ENCODE measurements around the gene PIBF1. TPM values are rescaled to one million over a fixed set of nuclear protein-coding genes. Genes with fewer than 3 reads are reported as not detected.

The PIBF1 gene
- total RNA-seq, 5 donors from 2014 or later (not counting 1 experiment from before 2014, with no cell fraction given), result 29.4 to 36.5 (median 34.8) TPM

DNA sequence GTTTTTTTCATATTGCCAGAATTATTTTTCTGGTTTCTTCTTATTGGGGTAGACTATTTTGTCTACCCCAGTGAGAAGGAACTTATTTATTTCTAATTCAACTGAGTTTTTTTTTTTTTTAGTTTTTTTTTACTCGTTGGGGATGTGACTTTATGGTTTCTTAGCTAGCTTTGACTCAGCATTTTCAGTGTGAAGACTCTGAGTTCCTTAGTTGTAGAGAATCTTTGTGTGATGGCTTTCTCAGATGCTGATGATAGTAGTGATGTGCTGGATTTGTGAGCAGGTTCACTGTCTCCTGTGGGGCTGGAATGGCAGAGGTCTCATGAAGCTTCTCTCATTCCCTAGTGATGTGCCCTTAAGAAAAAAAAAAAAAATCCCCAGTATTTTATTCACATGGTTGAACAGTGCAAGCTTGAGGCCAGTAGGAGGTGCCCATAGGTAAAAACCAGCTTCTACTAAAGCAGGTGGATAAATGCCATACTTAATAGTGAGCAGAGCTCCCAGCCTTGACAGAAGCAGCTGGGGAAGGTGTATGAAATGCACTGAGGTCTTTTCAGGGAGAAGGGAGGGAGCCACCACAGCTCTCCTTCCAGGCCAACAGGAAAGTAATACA lies 170.7 kb downstream of the PIBF1 start:
- Mint-ChIP-seq H3K27ac (no peak overlapping the region), H3K27me3 (no peaks in the 10 kb centered on the region), H3K4me3 (no peak overlapping the region), H3K9me3 (peaks cover 0 to 7% (median 0%) of the 10 kb centered on the region in 3 donors), H3K36me3 (peaks cover 68% of the 10 kb centered on the region), H3K4me1 (no peaks in the 10 kb centered on the region)
- ATAC-seq (replicated peaks in 1 of 4) (no peak), DNase-seq (no peak)
- H3K27me3 ChIP-seq (replicated peaks in 1 of 2; ENCODE audit: control insufficient read depth in 2 of 2, extremely low read depth in 1 of 2, insufficient read depth in 2 of 2, low read length in 1 of 2), result no peaks in the 10 kb centered on the region
- WGBS (ENCODE audit: insufficient coverage), result no CpG with 5 or more reads among the region's 1 CpG
- ChIA-PET CTCF (interaction anchor here in 1 of 2 donors (0.6 kb wide), 1 partner anchor 733 kb away, joined by 4 read pairs; no protein-coding TSS in a partner anchor), POLR2A (interaction anchor here in 1 of 2 donors (0.6 kb wide), 1 partner anchor 965 kb away, joined by 4 read pairs; no protein-coding TSS in a partner anchor)
- H3K27ac ChIP-seq (ENCODE audit: low read length), result no peak overlapping the region
- no peaks in the 10 kb centered on the region for H3K4me1 ChIP-seq (ENCODE audit: control insufficient read depth in 1 of 2, extremely low read depth in 1 of 2, insufficient read depth in 2 of 2, low read length in 2 of 2)
- H3K9me3 ChIP-seq, result no peaks in the 10 kb centered on the region
- peaks cover 4 to 7% of the 10 kb centered on the region in 2 donors for H3K36me3 ChIP-seq (ENCODE audit: control insufficient read depth in 2 of 2, extremely low read depth in 1 of 2, insufficient read depth in 1 of 2, low read length in 1 of 2)
- H3K4me3 ChIP-seq (ENCODE audit: control insufficient read depth in 1 of 2, extremely low read depth in 1 of 2, low read length in 1 of 2), result no peak overlapping the region

DNA sequence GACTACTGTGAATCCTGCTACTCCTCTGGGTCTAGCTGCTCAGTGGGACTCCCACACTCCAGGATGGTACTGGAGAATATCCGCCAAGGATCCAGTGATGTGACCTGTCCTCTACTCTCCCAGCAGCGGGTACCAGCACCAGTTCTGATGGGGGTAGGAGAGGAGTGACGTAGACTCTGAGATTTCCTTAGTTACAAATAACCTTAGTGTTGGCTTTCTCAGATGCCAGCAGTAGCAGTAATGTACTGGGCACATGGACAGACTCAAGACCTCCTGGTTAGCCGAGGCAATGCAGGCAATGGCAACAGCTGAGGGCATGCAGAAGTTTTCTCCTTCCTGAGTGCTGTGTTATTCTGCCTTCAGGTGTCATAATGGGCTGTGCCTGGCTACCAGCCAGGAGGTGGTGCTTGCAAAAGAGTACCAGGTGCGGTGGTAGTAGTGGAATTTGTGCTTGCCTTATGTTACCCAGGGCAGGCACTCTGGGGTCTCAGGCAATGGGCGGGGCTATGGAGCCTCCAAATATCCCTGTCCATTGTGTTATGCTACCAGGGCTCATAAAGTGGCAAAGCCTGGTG lies 171.5 kb downstream of the PIBF1 start:
- ChIA-PET CTCF (no interaction called here), POLR2A (interaction anchor here in 1 of 2 donors (0.6 kb wide), 1 partner anchor 552 kb away, joined by 3 read pairs; no protein-coding TSS in a partner anchor)
- no peaks in the 10 kb centered on the region for H3K27me3 ChIP-seq (replicated peaks in 1 of 2; ENCODE audit: control insufficient read depth in 2 of 2, extremely low read depth in 1 of 2, insufficient read depth in 2 of 2, low read length in 1 of 2)
- H3K27me3 Mint-ChIP-seq, result no peaks in the 10 kb centered on the region
- no peaks in the 10 kb centered on the region for H3K4me1 ChIP-seq (ENCODE audit: control insufficient read depth in 1 of 2, extremely low read depth in 1 of 2, insufficient read depth in 2 of 2, low read length in 2 of 2)
- peaks cover 0 to 7% (median 0%) of the 10 kb centered on the region in 3 donors for H3K9me3 Mint-ChIP-seq
- 97% methylated on average over 4 of the region's 6 CpGs for WGBS (ENCODE audit: insufficient coverage)
- H3K4me1 Mint-ChIP-seq, result no peaks in the 10 kb centered on the region
- no peak for ATAC-seq (replicated peaks in 1 of 4)
- no peak overlapping the region for H3K27ac Mint-ChIP-seq
- DNase-seq, result no peak
- no peak overlapping the region for H3K4me3 ChIP-seq (ENCODE audit: control insufficient read depth in 1 of 2, extremely low read depth in 1 of 2, low read length in 1 of 2)
- H3K4me3 Mint-ChIP-seq, result no peak overlapping the region
- H3K9me3 ChIP-seq, result no peaks in the 10 kb centered on the region
- H3K36me3 ChIP-seq (ENCODE audit: control insufficient read depth in 2 of 2, extremely low read depth in 1 of 2, insufficient read depth in 1 of 2, low read length in 1 of 2), result peaks cover 4 to 6% of the 10 kb centered on the region in 2 donors
- no peak overlapping the region for H3K27ac ChIP-seq (ENCODE audit: low read length)
- H3K36me3 Mint-ChIP-seq, result peaks cover 64% of the 10 kb centered on the region

DNA sequence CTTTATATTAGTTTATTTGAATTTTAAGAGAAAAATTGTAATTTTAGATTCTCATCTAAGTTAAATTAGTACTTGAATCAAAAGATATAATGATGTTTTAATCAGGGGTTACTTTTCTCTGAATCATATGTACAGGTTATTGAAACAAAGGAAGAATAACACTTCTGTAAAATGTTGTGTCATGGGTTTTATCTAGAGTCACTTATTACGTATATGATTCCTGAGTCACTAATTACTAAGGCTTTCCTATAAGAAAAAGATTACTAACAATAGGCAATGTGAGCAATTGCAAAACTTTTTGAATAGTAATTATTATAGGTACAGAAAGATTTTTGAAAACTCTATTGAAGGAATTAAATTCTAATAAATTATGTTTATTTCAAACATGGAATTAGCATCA lies 177.7 kb downstream of the PIBF1 start:
- Histone ChIP-seq H3K4me3 (ENCODE audit: control insufficient read depth in 1 of 2, extremely low read depth in 1 of 2, low read length in 1 of 2) (no peak overlapping the region), H3K36me3 (ENCODE audit: control insufficient read depth in 2 of 2, extremely low read depth in 1 of 2, insufficient read depth in 1 of 2, low read length in 1 of 2) (peaks cover 0 to 4% of the 10 kb centered on the region in 2 donors), H3K27ac (ENCODE audit: low read length) (no peak overlapping the region), H3K27me3 (replicated peaks in 1 of 2; ENCODE audit: control insufficient read depth in 2 of 2, extremely low read depth in 1 of 2, insufficient read depth in 2 of 2, low read length in 1 of 2) (no peaks in the 10 kb centered on the region), H3K9me3 (no peaks in the 10 kb centered on the region), H3K4me1 (ENCODE audit: control insufficient read depth in 1 of 2, extremely low read depth in 1 of 2, insufficient read depth in 2 of 2, low read length in 2 of 2) (no peaks in the 10 kb centered on the region)
- Mint-ChIP-seq H3K27ac (no peak overlapping the region), H3K4me3 (no peak overlapping the region), H3K9me3 (peaks cover 0 to 7% (median 0%) of the 10 kb centered on the region in 3 donors), H3K4me1 (peaks cover 0 to 3% (median 0%) of the 10 kb centered on the region in 3 donors), H3K27me3 (no peaks in the 10 kb centered on the region), H3K36me3 (peaks cover 40% of the 10 kb centered on the region)
- no CpG with 5 or more reads among the region's 1 CpG for WGBS (ENCODE audit: insufficient coverage)
- ATAC-seq (replicated peaks in 1 of 4) (no peak), DNase-seq (no peak)
- CTCF ChIA-PET, result no interaction called here
- POLR2A ChIA-PET, result no interaction called here

DNA sequence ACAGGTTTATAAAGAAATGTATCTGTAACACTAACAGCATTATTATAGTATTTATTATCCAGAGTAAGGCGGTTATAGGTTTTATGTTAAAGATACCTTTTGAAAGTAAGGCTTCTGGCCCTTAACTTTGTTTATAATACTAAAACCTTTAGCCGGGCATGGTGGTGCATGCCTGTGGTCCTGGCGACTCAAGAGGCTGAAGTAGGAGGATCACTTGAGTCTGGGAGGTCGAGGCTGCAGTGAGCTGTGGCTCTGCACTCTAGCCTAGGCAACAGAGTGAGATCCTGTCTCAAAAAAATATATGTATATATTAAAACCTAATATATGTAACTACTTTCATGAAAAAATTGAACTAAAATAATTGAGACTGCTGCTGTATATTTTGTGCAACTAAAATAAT lies 178.2 kb downstream of the PIBF1 start:
- no CpG with 5 or more reads among the region's 4 CpGs for WGBS (ENCODE audit: insufficient coverage)
- Histone ChIP-seq H3K27me3 (replicated peaks in 1 of 2; ENCODE audit: control insufficient read depth in 2 of 2, extremely low read depth in 1 of 2, insufficient read depth in 2 of 2, low read length in 1 of 2) (no peaks in the 10 kb centered on the region), H3K4me1 (ENCODE audit: control insufficient read depth in 1 of 2, extremely low read depth in 1 of 2, insufficient read depth in 2 of 2, low read length in 2 of 2) (no peaks in the 10 kb centered on the region), H3K27ac (ENCODE audit: low read length) (no peak overlapping the region), H3K36me3 (ENCODE audit: control insufficient read depth in 2 of 2, extremely low read depth in 1 of 2, insufficient read depth in 1 of 2, low read length in 1 of 2) (peaks cover 0 to 4% of the 10 kb centered on the region in 2 donors), H3K4me3 (ENCODE audit: control insufficient read depth in 1 of 2, extremely low read depth in 1 of 2, low read length in 1 of 2) (no peak overlapping the region), H3K9me3 (no peaks in the 10 kb centered on the region)
- no peak for DNase-seq
- H3K36me3 Mint-ChIP-seq, result peaks cover 36% of the 10 kb centered on the region
- H3K4me1 Mint-ChIP-seq, result peaks cover 0 to 3% (median 0%) of the 10 kb centered on the region in 3 donors
- CTCF ChIA-PET, result no interaction called here
- H3K27ac Mint-ChIP-seq, result no peak overlapping the region
- no peaks in the 10 kb centered on the region for H3K27me3 Mint-ChIP-seq
- H3K9me3 Mint-ChIP-seq, result peaks cover 0 to 7% (median 0%) of the 10 kb centered on the region in 3 donors
- no peak overlapping the region for H3K4me3 Mint-ChIP-seq
- no peak for ATAC-seq (replicated peaks in 1 of 4)
- POLR2A ChIA-PET, result interaction anchor here in 1 of 2 donors (0.7 kb wide), 1 partner anchor 1543 kb away, joined by 3 read pairs; no protein-coding TSS in a partner anchor

DNA sequence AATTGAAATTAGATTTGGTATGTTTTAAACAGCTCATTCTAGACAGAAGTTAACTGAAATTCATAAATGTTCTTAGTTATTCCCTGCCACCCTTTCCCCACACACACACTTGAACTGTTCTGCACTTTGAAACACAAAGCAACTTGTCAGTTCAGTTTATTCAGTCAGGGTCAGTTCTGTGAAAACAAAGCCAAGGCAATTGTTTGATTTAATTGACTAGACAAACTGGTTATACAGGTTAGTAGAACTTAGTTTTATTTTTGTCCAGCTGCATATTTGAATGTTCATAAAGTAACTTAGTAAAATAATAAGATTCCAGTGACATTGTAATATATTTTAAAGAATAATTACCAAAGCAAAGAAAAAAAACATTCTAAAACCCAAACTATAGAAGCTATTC lies 178.6 kb downstream of the PIBF1 start:
- ATAC-seq (replicated peaks in 1 of 4) (no peak), DNase-seq (no peak)
- Histone ChIP-seq H3K36me3 (ENCODE audit: control insufficient read depth in 2 of 2, extremely low read depth in 1 of 2, insufficient read depth in 1 of 2, low read length in 1 of 2) (peaks cover 0 to 4% of the 10 kb centered on the region in 2 donors), H3K4me3 (ENCODE audit: control insufficient read depth in 1 of 2, extremely low read depth in 1 of 2, low read length in 1 of 2) (no peak overlapping the region), H3K4me1 (ENCODE audit: control insufficient read depth in 1 of 2, extremely low read depth in 1 of 2, insufficient read depth in 2 of 2, low read length in 2 of 2) (no peaks in the 10 kb centered on the region), H3K27me3 (replicated peaks in 1 of 2; ENCODE audit: control insufficient read depth in 2 of 2, extremely low read depth in 1 of 2, insufficient read depth in 2 of 2, low read length in 1 of 2) (no peaks in the 10 kb centered on the region), H3K27ac (ENCODE audit: low read length) (no peak overlapping the region), H3K9me3 (no peaks in the 10 kb centered on the region)
- POLR2A ChIA-PET, result interaction anchor here in 1 of 2 donors (0.7 kb wide), 1 partner anchor 1543 kb away, joined by 3 read pairs; no protein-coding TSS in a partner anchor
- Mint-ChIP-seq H3K4me1 (peaks cover 0 to 3% (median 0%) of the 10 kb centered on the region in 3 donors), H3K4me3 (no peak overlapping the region), H3K27me3 (no peaks in the 10 kb centered on the region), H3K9me3 (peaks cover 0 to 7% (median 0%) of the 10 kb centered on the region in 3 donors), H3K36me3 (peaks cover 34% of the 10 kb centered on the region), H3K27ac (no peak overlapping the region)
- CTCF ChIA-PET, result no interaction called here

DNA sequence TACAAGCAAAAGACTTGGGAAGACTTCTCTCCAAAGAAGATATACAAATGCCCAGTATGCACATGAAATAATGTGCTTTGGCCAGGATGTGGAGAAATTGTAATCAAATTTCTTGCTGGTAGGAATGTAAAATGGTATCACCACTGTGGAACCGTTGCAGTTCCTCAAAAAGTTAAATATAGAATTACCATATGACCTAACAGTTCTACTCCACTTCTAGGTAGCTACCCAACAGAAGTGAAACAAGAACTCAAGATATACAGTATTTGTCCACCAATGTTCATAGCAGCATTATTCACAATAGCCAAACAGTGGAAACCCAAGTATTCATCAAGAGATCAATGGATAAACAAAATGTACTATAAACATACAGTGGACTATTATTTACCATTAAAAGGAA lies 181.8 kb downstream of the PIBF1 start:
- ChIA-PET POLR2A (no interaction called here), CTCF (no interaction called here)
- H3K4me1 Mint-ChIP-seq, result peaks cover 0 to 3% (median 0%) of the 10 kb centered on the region in 3 donors
- no peaks in the 10 kb centered on the region for H3K27me3 Mint-ChIP-seq
- H3K4me1 ChIP-seq (ENCODE audit: control insufficient read depth in 1 of 2, extremely low read depth in 1 of 2, insufficient read depth in 2 of 2, low read length in 2 of 2), result no peaks in the 10 kb centered on the region
- no CpG with 5 or more reads among the region's 1 CpG for WGBS (ENCODE audit: insufficient coverage)
- DNase-seq, result no peak
- H3K27me3 ChIP-seq (replicated peaks in 1 of 2; ENCODE audit: control insufficient read depth in 2 of 2, extremely low read depth in 1 of 2, insufficient read depth in 2 of 2, low read length in 1 of 2), result no peaks in the 10 kb centered on the region
- no peak for ATAC-seq (replicated peaks in 1 of 4)
- peaks cover 13% of the 10 kb centered on the region for H3K36me3 Mint-ChIP-seq
- no peaks in the 10 kb centered on the region for H3K9me3 Mint-ChIP-seq
- peaks cover 4% of the 10 kb centered on the region in 2 donors for H3K36me3 ChIP-seq (ENCODE audit: control insufficient read depth in 2 of 2, extremely low read depth in 1 of 2, insufficient read depth in 1 of 2, low read length in 1 of 2)
- H3K4me3 Mint-ChIP-seq, result no peak overlapping the region
- H3K9me3 ChIP-seq, result no peaks in the 10 kb centered on the region
- H3K27ac Mint-ChIP-seq, result no peak overlapping the region
- no peak overlapping the region for H3K4me3 ChIP-seq (ENCODE audit: control insufficient read depth in 1 of 2, extremely low read depth in 1 of 2, low read length in 1 of 2)
- no peak overlapping the region for H3K27ac ChIP-seq (ENCODE audit: low read length)
